Endometrium (tissue), 2 donors: ENCODE measurements around the gene MRPL49.

Experiments used
- FAIRE-seq: peaks from 2 replicates; lab custom pipeline; 2012; peaks lifted over from hg19 to GRCh38; lab: Jason Lieb, UNC
- donor health status: control.
- donor health status: control.

MRPL49 gene

GRCh38 chr11:65121865-65122696 lies at the start of gene MRPL49, which contains the start of gene FAU:
Gene MRPL49, plus strand, starts transcription at chr11:65122321. Its CDS starts 26 bp downstream, at chr11:65122347.
Gene FAU, minus strand, starts transcription at chr11:65122134. Its CDS starts 321 bp downstream, at chr11:65121813.
- FAIRE-seq: peak; percentile 80

- FAIRE-seq: no peak
Measured at GRCh38 chr11:65072631-65072966, 49.5 kb upstream of the MRPL49 start.

- no peak for FAIRE-seq
Measured at GRCh38 chr11:65077451-65077850, 44.7 kb upstream of the MRPL49 start.

GRCh38 chr11:65078151-65078550 lies 44.0 kb upstream of the MRPL49 start:
- FAIRE-seq: no peak

GRCh38 chr11:65078786-65079342 lies 43.3 kb upstream of the MRPL49 start:
- no peak for FAIRE-seq

- no peak for FAIRE-seq
Measured at GRCh38 chr11:65083134-65083833, 38.8 kb upstream of the MRPL49 start.

GRCh38 chr11:65083834-65084597 lies 38.1 kb upstream of the MRPL49 start, which contains the start of the genes CDCA5 and ZFPL1:
Gene CDCA5, minus strand, starts transcription at chr11:65084040. Its CDS starts 62 bp downstream, at chr11:65083978.
Gene ZFPL1, plus strand, starts transcription at chr11:65084222. Its CDS starts 477 bp downstream, at chr11:65084699.
- peak; percentile 82 for FAIRE-seq

- FAIRE-seq: no peak
Measured at GRCh38 chr11:65084598-65085375, 37.3 kb upstream of the MRPL49 start.

GRCh38 chr11:65085446-65085845 lies 36.7 kb upstream of the MRPL49 start:
- no peak for FAIRE-seq

GRCh38 chr11:65086809-65087208 lies 35.3 kb upstream of the MRPL49 start:
- FAIRE-seq: no peak

- FAIRE-seq: no peak
Measured at GRCh38 chr11:65087216-65087615, 34.9 kb upstream of the MRPL49 start.

- FAIRE-seq: no peak
Measured at GRCh38 chr11:65087827-65088226, 34.3 kb upstream of the MRPL49 start.

- FAIRE-seq: no peak
Measured at GRCh38 chr11:65089621-65090020, 32.5 kb upstream of the MRPL49 start.

- no peak for FAIRE-seq
Measured at GRCh38 chr11:65090628-65091027, 31.5 kb upstream of the MRPL49 start.

- no peak for FAIRE-seq
Measured at GRCh38 chr11:65095427-65095826, 26.7 kb upstream of the MRPL49 start.

GRCh38 chr11:65095974-65096806 lies 25.9 kb upstream of the MRPL49 start, which contains the start of gene VPS51:
Gene VPS51, plus strand, starts transcription at chr11:65096214. Its CDS starts 37 bp downstream, at chr11:65096251.
- peak; percentile 23 for FAIRE-seq

- FAIRE-seq: no peak
Measured at GRCh38 chr11:65096926-65097325, 25.2 kb upstream of the MRPL49 start.

GRCh38 chr11:65100674-65101350 lies 21.3 kb upstream of the MRPL49 start:
- no peak for FAIRE-seq
